K562 (cell line): ENCODE measurements around the gene ATP5F1D. TPM values are rescaled to one million over a fixed set of nuclear protein-coding genes. Genes with fewer than 3 reads are reported as not detected.

ENCODE experiments used
- COPS2 ChIP-seq: fragments of 450-650 bp; conservative IDR thresholded peaks from 2 replicates; pipeline ENCODE4 v1.6.1; 2016; ENCODE audit warnings: mild to moderate bottlenecking, moderate library complexity
- EP400 ChIP-seq: fragments of 450-650 bp; IDR thresholded peaks from 2 replicates; pipeline ENCODE4 v1.6.1; 2017; ENCODE audit warnings: antibody characterized with exemption, mild to moderate bottlenecking, moderate library complexity
- FUS ChIP-seq: fragments of 200-400 bp; formaldehyde crosslinking; optimal IDR thresholded peaks from 2 replicates; pipeline ENCODE3; 2017; ENCODE audit warnings: low read depth, low read length
- JUNB ChIP-seq: fragments of 450-650 bp; formaldehyde crosslinking; conservative IDR thresholded peaks from 2 replicates; pipeline ENCODE4 v1.4.0; 2020; ENCODE audit warnings: mild to moderate bottlenecking
- PTRF ChIP-seq: fragments of 450-650 bp; IDR thresholded peaks from 2 replicates; pipeline ENCODE4 v1.6.1; 2016; ENCODE audit warnings: mild to moderate bottlenecking, missing genetic modification characterization, missing compliant biosample characterization
- SMARCC2 ChIP-seq: fragments of 450-650 bp; IDR thresholded peaks from 2 replicates; pipeline ENCODE4 v1.6.1; 2017; ENCODE audit warnings: antibody characterized with exemption, moderate library complexity, mild to moderate bottlenecking, low read depth
- TBL1XR1 ChIP-seq, 2 experiments: IDR thresholded peaks; 2 replicates each; pipeline ENCODE4 v1.6.1; 2012; ENCODE audit warnings: improper control_type of control experiment in 2 of 2, low read length in 2 of 2, mild to moderate bottlenecking in 1 of 2
- XRCC5 ChIP-seq: fragments of 200-400 bp; formaldehyde crosslinking; IDR thresholded peaks from 2 replicates; pipeline ENCODE4 v1.6.1; 2017; ENCODE audit warnings: low read depth, mild to moderate bottlenecking, low read length
- ZC3H11A ChIP-seq: IDR thresholded peaks from 2 replicates; pipeline ENCODE4 v1.6.1; 2012; ENCODE audit warnings: low read depth, low read length, improper control_type of control experiment
- ZNF347 ChIP-seq: fragments of 450-650 bp; formaldehyde crosslinking; IDR thresholded peaks from 2 replicates; pipeline ENCODE4 v1.4.0; 2020; ENCODE audit warnings: low read depth, mild to moderate bottlenecking, moderate library complexity
- ZZZ3 ChIP-seq: fragments of 450-650 bp; IDR thresholded peaks from 2 replicates; pipeline ENCODE4 v1.6.1; 2016; ENCODE audit warnings: antibody characterized with exemption, mild to moderate bottlenecking, moderate library complexity
- polyA plus RNA-seq, 8 experiments: library from polyadenylated mRNA; depleted of rRNA in 4 of 8; stranded (reverse) in 5 of 8; unstranded in 3 of 8; fragments of >200 nt; fragmentation: Nextera tagmentation in 2 of 8; fragmentation: Illumina TruSeq in 1 of 8; extraction: Ambion mirVana in 2 of 8; extraction: Trizol in 1 of 8; gene quantifications; 2 replicates each; pipeline versions ENCODE4 v1.2.1 to v1.2.3, GENCODE V29; 2011 to 2014; ENCODE audit warnings: inconsistent platforms in 1 of 8, missing spikeins in 1 of 8
- total RNA-seq, 7 experiments: library from RNA; depleted of rRNA in 6 of 7; stranded (reverse); fragments of >200 nt in 6 of 7; fragmentation: Illumina TruSeq in 2 of 7; extraction: Trizol in 2 of 7; gene quantifications; 2 replicates each; pipeline versions ENCODE4 v1.2.1 to v1.2.3, GENCODE V29; 2011 to 2021; ENCODE audit warnings: low replicate concordance in 1 of 7
- TF ChIP-seq, protein P1 (sequence below): fragments of 450-650 bp; IDR thresholded peaks from 2 replicates; pipeline ENCODE4 v1.7.0; 2016; ENCODE audit warnings: borderline replicate concordance
- TF ChIP-seq, protein P2 (sequence below): sonication (generic); formaldehyde crosslinking; IDR thresholded peaks from 2 replicates; pipeline ENCODE4 v1.8.0; 2023; ENCODE audit warnings: missing genetic modification reagents, mild to moderate bottlenecking, borderline replicate concordance
- TF ChIP-seq, protein P3 (sequence below): fragments of 250-450 bp; sonication (Bioruptor Pico); IDR thresholded peaks from 2 replicates; pipeline ENCODE4 v1.4.0; 2020; ENCODE audit warnings: mild to moderate bottlenecking
- TF ChIP-seq, protein P4 (sequence below), 2 experiments: fragments of 250-450 bp in 1 of 2; fragments of 450-650 bp in 1 of 2; sonication (Bioruptor Pico) in 1 of 2; IDR thresholded peaks; 2 replicates each; pipeline versions ENCODE4 v1.6.1 to v1.8.0; 2016 to 2021; ENCODE audit warnings: mild to moderate bottlenecking in 2 of 2, moderate library complexity in 2 of 2, missing compliant biosample characterization in 1 of 2, missing genetic modification characterization in 1 of 2
- TF ChIP-seq, protein P5 (sequence below): fragments of 450-650 bp; formaldehyde crosslinking; IDR thresholded peaks from 2 replicates; pipeline ENCODE4 v1.4.0; 2020; ENCODE audit warnings: mild to moderate bottlenecking, moderate library complexity

The ATP5F1D gene
- total and polyA plus RNA-seq, 9 of the 15 experiments (the other 6 are each of a cell fraction or from before 2014, with no cell fraction given): 3.9 to 409 (median 36.8) TPM

DNA sequence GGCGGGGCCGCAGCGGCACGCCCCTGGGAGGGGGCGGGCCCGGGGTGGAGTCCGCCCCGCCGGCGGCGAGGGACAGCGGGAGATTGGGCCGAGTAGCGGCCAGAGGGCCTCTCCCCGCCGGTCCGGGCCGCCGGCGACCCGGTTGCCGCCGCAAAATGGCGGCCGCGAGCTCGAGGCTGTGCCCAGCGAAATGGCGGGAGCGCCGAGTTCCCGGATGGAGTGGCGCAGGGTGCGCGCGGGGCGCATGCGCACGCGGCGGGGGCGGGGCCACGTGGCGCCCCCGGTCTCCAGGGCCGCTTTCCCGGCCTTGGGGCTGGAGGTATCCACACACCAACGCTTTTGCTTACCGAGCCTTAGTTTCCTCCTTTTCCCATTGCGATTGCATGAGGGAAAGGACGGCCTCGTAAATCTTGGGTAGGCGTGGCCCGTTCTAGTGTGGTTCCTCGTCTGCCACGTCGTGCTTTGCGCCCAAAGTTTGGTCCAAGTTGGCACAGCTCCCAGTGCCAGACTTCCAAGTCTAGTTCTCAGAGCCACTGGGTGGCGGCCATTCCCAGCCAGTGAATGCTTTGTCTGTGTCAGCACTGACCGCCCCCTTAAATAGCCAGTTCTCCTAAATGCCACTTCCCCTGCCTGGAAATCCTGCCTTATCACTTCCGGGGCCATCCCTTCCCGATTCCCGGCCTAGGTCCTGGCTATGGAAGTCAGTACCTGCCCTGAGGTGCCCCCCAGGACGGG, 28.1 kb downstream of the ATP5F1D start (continued):
- TF ChIP-seq PTRF (tag) (no peak), TBL1XR1 (IDR thresholded peaks at IDR 0.05; ENCODE audit: low read length in 2 of 2) (peak in 1 of 2 experiments; percentile 60; a peak in 1 of 4 replicates), XRCC5 (no peak), ZNF347 (CRISPR knock-in tag) (no peak), ZZZ3 (no peak), JUNB (CRISPR knock-in tag) (no peak), FUS (peak; percentile 79), SMARCC2 (no peak), ZC3H11A (peak; percentile 98), EP400 (peak; percentile 80; the same call in 1 of the 2 replicates), COPS2 (no peak)
- TF ChIP-seq, protein P1, sequence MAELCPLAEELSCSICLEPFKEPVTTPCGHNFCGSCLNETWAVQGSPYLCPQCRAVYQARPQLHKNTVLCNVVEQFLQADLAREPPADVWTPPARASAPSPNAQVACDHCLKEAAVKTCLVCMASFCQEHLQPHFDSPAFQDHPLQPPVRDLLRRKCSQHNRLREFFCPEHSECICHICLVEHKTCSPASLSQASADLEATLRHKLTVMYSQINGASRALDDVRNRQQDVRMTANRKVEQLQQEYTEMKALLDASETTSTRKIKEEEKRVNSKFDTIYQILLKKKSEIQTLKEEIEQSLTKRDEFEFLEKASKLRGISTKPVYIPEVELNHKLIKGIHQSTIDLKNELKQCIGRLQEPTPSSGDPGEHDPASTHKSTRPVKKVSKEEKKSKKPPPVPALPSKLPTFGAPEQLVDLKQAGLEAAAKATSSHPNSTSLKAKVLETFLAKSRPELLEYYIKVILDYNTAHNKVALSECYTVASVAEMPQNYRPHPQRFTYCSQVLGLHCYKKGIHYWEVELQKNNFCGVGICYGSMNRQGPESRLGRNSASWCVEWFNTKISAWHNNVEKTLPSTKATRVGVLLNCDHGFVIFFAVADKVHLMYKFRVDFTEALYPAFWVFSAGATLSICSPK: no peak
- TF ChIP-seq, protein P2, sequence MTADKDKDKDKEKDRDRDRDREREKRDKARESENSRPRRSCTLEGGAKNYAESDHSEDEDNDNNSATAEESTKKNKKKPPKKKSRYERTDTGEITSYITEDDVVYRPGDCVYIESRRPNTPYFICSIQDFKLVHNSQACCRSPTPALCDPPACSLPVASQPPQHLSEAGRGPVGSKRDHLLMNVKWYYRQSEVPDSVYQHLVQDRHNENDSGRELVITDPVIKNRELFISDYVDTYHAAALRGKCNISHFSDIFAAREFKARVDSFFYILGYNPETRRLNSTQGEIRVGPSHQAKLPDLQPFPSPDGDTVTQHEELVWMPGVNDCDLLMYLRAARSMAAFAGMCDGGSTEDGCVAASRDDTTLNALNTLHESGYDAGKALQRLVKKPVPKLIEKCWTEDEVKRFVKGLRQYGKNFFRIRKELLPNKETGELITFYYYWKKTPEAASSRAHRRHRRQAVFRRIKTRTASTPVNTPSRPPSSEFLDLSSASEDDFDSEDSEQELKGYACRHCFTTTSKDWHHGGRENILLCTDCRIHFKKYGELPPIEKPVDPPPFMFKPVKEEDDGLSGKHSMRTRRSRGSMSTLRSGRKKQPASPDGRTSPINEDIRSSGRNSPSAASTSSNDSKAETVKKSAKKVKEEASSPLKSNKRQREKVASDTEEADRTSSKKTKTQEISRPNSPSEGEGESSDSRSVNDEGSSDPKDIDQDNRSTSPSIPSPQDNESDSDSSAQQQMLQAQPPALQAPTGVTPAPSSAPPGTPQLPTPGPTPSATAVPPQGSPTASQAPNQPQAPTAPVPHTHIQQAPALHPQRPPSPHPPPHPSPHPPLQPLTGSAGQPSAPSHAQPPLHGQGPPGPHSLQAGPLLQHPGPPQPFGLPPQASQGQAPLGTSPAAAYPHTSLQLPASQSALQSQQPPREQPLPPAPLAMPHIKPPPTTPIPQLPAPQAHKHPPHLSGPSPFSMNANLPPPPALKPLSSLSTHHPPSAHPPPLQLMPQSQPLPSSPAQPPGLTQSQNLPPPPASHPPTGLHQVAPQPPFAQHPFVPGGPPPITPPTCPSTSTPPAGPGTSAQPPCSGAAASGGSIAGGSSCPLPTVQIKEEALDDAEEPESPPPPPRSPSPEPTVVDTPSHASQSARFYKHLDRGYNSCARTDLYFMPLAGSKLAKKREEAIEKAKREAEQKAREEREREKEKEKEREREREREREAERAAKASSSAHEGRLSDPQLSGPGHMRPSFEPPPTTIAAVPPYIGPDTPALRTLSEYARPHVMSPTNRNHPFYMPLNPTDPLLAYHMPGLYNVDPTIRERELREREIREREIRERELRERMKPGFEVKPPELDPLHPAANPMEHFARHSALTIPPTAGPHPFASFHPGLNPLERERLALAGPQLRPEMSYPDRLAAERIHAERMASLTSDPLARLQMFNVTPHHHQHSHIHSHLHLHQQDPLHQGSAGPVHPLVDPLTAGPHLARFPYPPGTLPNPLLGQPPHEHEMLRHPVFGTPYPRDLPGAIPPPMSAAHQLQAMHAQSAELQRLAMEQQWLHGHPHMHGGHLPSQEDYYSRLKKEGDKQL (CRISPR knock-in tag): no peak
- TF ChIP-seq, protein P3, sequence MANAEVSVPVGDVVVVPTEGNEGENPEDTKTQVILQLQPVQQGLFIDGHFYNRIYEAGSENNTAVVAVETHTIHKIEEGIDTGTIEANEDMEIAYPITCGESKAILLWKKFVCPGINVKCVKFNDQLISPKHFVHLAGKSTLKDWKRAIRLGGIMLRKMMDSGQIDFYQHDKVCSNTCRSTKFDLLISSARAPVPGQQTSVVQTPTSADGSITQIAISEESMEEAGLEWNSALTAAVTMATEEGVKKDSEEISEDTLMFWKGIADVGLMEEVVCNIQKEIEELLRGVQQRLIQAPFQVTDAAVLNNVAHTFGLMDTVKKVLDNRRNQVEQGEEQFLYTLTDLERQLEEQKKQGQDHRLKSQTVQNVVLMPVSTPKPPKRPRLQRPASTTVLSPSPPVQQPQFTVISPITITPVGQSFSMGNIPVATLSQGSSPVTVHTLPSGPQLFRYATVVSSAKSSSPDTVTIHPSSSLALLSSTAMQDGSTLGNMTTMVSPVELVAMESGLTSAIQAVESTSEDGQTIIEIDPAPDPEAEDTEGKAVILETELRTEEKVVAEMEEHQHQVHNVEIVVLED (CRISPR knock-in tag): peak; percentile 67
- TF ChIP-seq, protein P4, sequence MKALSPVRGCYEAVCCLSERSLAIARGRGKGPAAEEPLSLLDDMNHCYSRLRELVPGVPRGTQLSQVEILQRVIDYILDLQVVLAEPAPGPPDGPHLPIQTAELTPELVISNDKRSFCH (CRISPR knock-in tag; IDR thresholded peaks at IDR 0.05): no peak
- TF ChIP-seq, protein P4 (tag; IDR thresholded peaks at IDR 0.05): peak; percentile 78
- TF ChIP-seq, protein P5, sequence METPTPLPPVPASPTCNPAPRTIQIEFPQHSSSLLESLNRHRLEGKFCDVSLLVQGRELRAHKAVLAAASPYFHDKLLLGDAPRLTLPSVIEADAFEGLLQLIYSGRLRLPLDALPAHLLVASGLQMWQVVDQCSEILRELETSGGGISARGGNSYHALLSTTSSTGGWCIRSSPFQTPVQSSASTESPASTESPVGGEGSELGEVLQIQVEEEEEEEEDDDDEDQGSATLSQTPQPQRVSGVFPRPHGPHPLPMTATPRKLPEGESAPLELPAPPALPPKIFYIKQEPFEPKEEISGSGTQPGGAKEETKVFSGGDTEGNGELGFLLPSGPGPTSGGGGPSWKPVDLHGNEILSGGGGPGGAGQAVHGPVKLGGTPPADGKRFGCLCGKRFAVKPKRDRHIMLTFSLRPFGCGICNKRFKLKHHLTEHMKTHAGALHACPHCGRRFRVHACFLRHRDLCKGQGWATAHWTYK (CRISPR knock-in tag): peak; percentile 94
